HUES48 (cell line): Measurements from ENCODE around the gene KBTBD13.
"Not testable (repeated sequence)": the region's sequence is repeated elsewhere in the genome, so short reads cannot be mapped to it uniquely, and the experiment has no call there.

Source experiments
- H3K27ac ChIP-seq: one replicate; pipeline ENCODE4 v1.7.0; 2013; ENCODE audit warnings: low read depth, low read length, inconsistent platforms
- H3K27me3 ChIP-seq: 2 replicates; pipeline ENCODE4 v1.6.1; 2013; ENCODE audit warnings: mild to moderate bottlenecking, low read length; ENCODE audit not compliant: control insufficient read depth, insufficient read depth
- H3K36me3 ChIP-seq: 2 replicates; pipeline ENCODE4 v1.6.1; 2013; ENCODE audit warnings: low read length; ENCODE audit not compliant: control insufficient read depth, insufficient read depth
- H3K4me1 ChIP-seq: 2 replicates; pipeline ENCODE4 v1.6.1; 2013; ENCODE audit warnings: mild to moderate bottlenecking, low read length; ENCODE audit not compliant: control insufficient read depth, insufficient read depth
- H3K4me3 ChIP-seq: 2 replicates; pipeline ENCODE4 v1.5.1; 2013; ENCODE audit warnings: mild to moderate bottlenecking, low read depth, low read length
- H3K9ac ChIP-seq: 2 replicates; pipeline ENCODE4 v1.6.1; 2013; ENCODE audit warnings: mild to moderate bottlenecking, low read depth, low read length, moderate library complexity
- H3K9me3 ChIP-seq: 2 replicates; pipeline ENCODE4 v1.6.1; 2013; ENCODE audit warnings: low read length; ENCODE audit not compliant: control insufficient read depth, insufficient read depth

The KBTBD13 gene

GRCh38 chr15:65091946-65092770 is 15.6 kb downstream of the KBTBD13 start:
- no peak overlapping the region for H3K27ac ChIP-seq
- peaks cover 8% of the 10 kb centered on the region; the same call in 1 of the 2 replicates for H3K4me1 ChIP-seq
- H3K4me3 ChIP-seq: no peak overlapping the region
- no peaks in the 10 kb centered on the region for H3K9me3 ChIP-seq
- no peaks in the 10 kb centered on the region for H3K27me3 ChIP-seq
- H3K9ac ChIP-seq: no peak overlapping the region
- H3K36me3 ChIP-seq: no peaks in the 10 kb centered on the region

- Histone ChIP-seq H3K4me3 (no peak overlapping the region), H3K27me3 (no peaks in the 10 kb centered on the region), H3K27ac (no peak overlapping the region), H3K36me3 (no peaks in the 10 kb centered on the region), H3K4me1 (peaks cover 5% of the 10 kb centered on the region; the same call in 1 of the 2 replicates), H3K9ac (no peak overlapping the region), H3K9me3 (no peaks in the 10 kb centered on the region)
These were observed 16.6 kb downstream of the KBTBD13 start for GRCh38 chr15:65092911-65093792.

GRCh38 chr15:65093793-65094170 is 17.2 kb downstream of the KBTBD13 start:
- not testable (repeated sequence) for H3K27ac ChIP-seq, H3K9me3 ChIP-seq, H3K36me3 ChIP-seq, H3K4me3 ChIP-seq, H3K4me1 ChIP-seq, H3K9ac ChIP-seq, H3K27me3 ChIP-seq

GRCh38 chr15:65094294-65094995 is 17.9 kb downstream of the KBTBD13 start:
- H3K9ac ChIP-seq: no peak overlapping the region
- H3K36me3 ChIP-seq: peaks cover 6% of the 10 kb centered on the region; the same call in 1 of the 2 replicates

GRCh38 chr15:65095011-65095746 is 18.6 kb downstream of the KBTBD13 start:
- H3K4me1 ChIP-seq: no peaks in the 10 kb centered on the region; the same call in 1 of the 2 replicates
- H3K9me3 ChIP-seq: no peaks in the 10 kb centered on the region
- no peak overlapping the region for H3K27ac ChIP-seq
- no peaks in the 10 kb centered on the region for H3K27me3 ChIP-seq
- H3K36me3 ChIP-seq: peaks cover 6% of the 10 kb centered on the region; the same call in 1 of the 2 replicates
- no peak overlapping the region for H3K9ac ChIP-seq
- H3K4me3 ChIP-seq: no peak overlapping the region

More at GRCh38 chr15:65094294-65094995, 17.9 kb downstream of the KBTBD13 start:
- Histone ChIP-seq H3K4me3 (no peak overlapping the region), H3K27me3 (no peaks in the 10 kb centered on the region), H3K9me3 (no peaks in the 10 kb centered on the region), H3K27ac (no peak overlapping the region), H3K4me1 (peaks cover under 1% of the 10 kb centered on the region; the same call in 1 of the 2 replicates)

- H3K27me3 ChIP-seq: no peaks in the 10 kb centered on the region
- H3K4me3 ChIP-seq: no peak overlapping the region
- H3K36me3 ChIP-seq: peaks cover 6% of the 10 kb centered on the region; the same call in 1 of the 2 replicates
- no peak overlapping the region for H3K27ac ChIP-seq
- no peaks in the 10 kb centered on the region for H3K9me3 ChIP-seq
- H3K4me1 ChIP-seq: no peaks in the 10 kb centered on the region; the same call in 1 of the 2 replicates
- no peak overlapping the region for H3K9ac ChIP-seq
These were observed 19.2 kb downstream of the KBTBD13 start for GRCh38 chr15:65095747-65096104.

GRCh38 chr15:65096481-65097385 is 20.2 kb downstream of the KBTBD13 start:
- Histone ChIP-seq H3K9me3 (no peaks in the 10 kb centered on the region), H3K27ac (no peak overlapping the region), H3K9ac (no peak overlapping the region), H3K27me3 (no peaks in the 10 kb centered on the region), H3K4me3 (no peak overlapping the region), H3K36me3 (peaks cover 6% of the 10 kb centered on the region; the same call in 1 of the 2 replicates), H3K4me1 (no peaks in the 10 kb centered on the region; the same call in 1 of the 2 replicates)

- no peak overlapping the region for H3K4me3 ChIP-seq
- peaks cover 3% of the 10 kb centered on the region; the same call in 1 of the 2 replicates for H3K27me3 ChIP-seq
- H3K27ac ChIP-seq: no peak overlapping the region
- no peak overlapping the region for H3K9ac ChIP-seq
- H3K9me3 ChIP-seq: no peaks in the 10 kb centered on the region
- H3K36me3 ChIP-seq: peaks cover 6% of the 10 kb centered on the region; the same call in 1 of the 2 replicates
- H3K4me1 ChIP-seq: no peaks in the 10 kb centered on the region; the same call in 1 of the 2 replicates
These were observed 21.2 kb downstream of the KBTBD13 start for GRCh38 chr15:65097651-65098263.

- Histone ChIP-seq H3K36me3 (peaks cover 6% of the 10 kb centered on the region; the same call in 1 of the 2 replicates), H3K27ac (no peak overlapping the region), H3K27me3 (peaks cover 10% of the 10 kb centered on the region; the same call in 1 of the 2 replicates), H3K9ac (no peak overlapping the region), H3K4me3 (no peak overlapping the region), H3K4me1 (no peaks in the 10 kb centered on the region; the same call in 1 of the 2 replicates), H3K9me3 (no peaks in the 10 kb centered on the region)
These were observed 22.8 kb downstream of the KBTBD13 start for GRCh38 chr15:65099336-65099735.
